ENCODE data around the gene FGGY. TPM values are rescaled to one million over a fixed set of nuclear protein-coding genes. Genes with fewer than 3 reads are reported as not detected.

FGGY gene
- total RNA-seq, 1 donor from 2014 or later = 32.5 TPM

- H3K36me3 ChIP-seq = no peaks in the 10 kb centered on the region
- DNase-seq (ENCODE audit: low spot score) = no peak
- H3K4me2 ChIP-seq = no peak overlapping the region
- H3K4me3 ChIP-seq = no peak overlapping the region
- H3K27me3 Mint-ChIP-seq (ENCODE audit: insufficient read depth, low read depth) = peaks cover 4% of the 10 kb centered on the region
- H3K4me3 Mint-ChIP-seq = no peak overlapping the region
- H3K36me3 Mint-ChIP-seq = no peaks in the 10 kb centered on the region
- no peak overlapping the region for H3K27ac Mint-ChIP-seq
- H3F3A ChIP-seq (ENCODE audit: low read depth) = no peaks in the 10 kb centered on the region
- no peaks in the 10 kb centered on the region for H3K79me2 ChIP-seq (ENCODE audit: low read depth)
- H3K9me3 Mint-ChIP-seq = no peaks in the 10 kb centered on the region
- no peaks in the 10 kb centered on the region for H3K27me3 ChIP-seq
- H4K20me1 ChIP-seq (ENCODE audit: low read depth) = no peaks in the 10 kb centered on the region
- no peak overlapping the region for H2AFZ ChIP-seq (replicated peaks)
- peaks cover 14% of the 10 kb centered on the region for H3K4me1 Mint-ChIP-seq
- no peaks in the 10 kb centered on the region for H3K4me1 ChIP-seq
- no peak for TF ChIP-seq CTCF (IDR thresholded peaks at IDR 0.05)
- TF ChIP-seq EZH2 (IDR thresholded peaks at IDR 0.05) = no peak
- TF ChIP-seq EZH2phosphoT487 (IDR thresholded peaks at IDR 0.05) = no peak
- no peaks in the 10 kb centered on the region for H3K9me3 ChIP-seq (ENCODE audit: low read depth)
- no peak overlapping the region for H3K9ac ChIP-seq
- H3K27ac ChIP-seq = no peak overlapping the region
These were observed 141.2 kb downstream of the FGGY start for GRCh38 chr1:59438058-59438560.

- Histone ChIP-seq H3K36me3 (no peaks in the 10 kb centered on the region), H3K4me1 (peaks cover 4% of the 10 kb centered on the region), H3K4me3 (no peak overlapping the region), H3K9me3 (ENCODE audit: low read depth) (no peaks in the 10 kb centered on the region), H3K79me2 (ENCODE audit: low read depth) (no peaks in the 10 kb centered on the region), H3K27ac (no peak overlapping the region), H4K20me1 (ENCODE audit: low read depth) (no peaks in the 10 kb centered on the region), H2AFZ (replicated peaks) (no peak overlapping the region), H3F3A (ENCODE audit: low read depth) (no peaks in the 10 kb centered on the region), H3K4me2 (no peak overlapping the region), H3K9ac (no peak overlapping the region), H3K27me3 (no peaks in the 10 kb centered on the region)
- H3K4me1 Mint-ChIP-seq = peaks cover 23% of the 10 kb centered on the region
- no peaks in the 10 kb centered on the region for H3K27me3 Mint-ChIP-seq (ENCODE audit: insufficient read depth, low read depth)
- H3K36me3 Mint-ChIP-seq = no peaks in the 10 kb centered on the region
- H3K27ac Mint-ChIP-seq = no peak overlapping the region
- no peak for DNase-seq (ENCODE audit: low spot score)
- no peak overlapping the region for H3K4me3 Mint-ChIP-seq
- TF ChIP-seq CTCF (IDR thresholded peaks at IDR 0.05) = no peak
- no peak for TF ChIP-seq EZH2phosphoT487 (IDR thresholded peaks at IDR 0.05)
- no peak for TF ChIP-seq EZH2 (IDR thresholded peaks at IDR 0.05)
- peaks cover 4% of the 10 kb centered on the region for H3K9me3 Mint-ChIP-seq
These were observed 145.6 kb downstream of the FGGY start for GRCh38 chr1:59442492-59442891.

- no peaks in the 10 kb centered on the region for H3F3A ChIP-seq (ENCODE audit: low read depth)
- H3K79me2 ChIP-seq (ENCODE audit: low read depth) = no peaks in the 10 kb centered on the region
- no peak overlapping the region for H3K27ac Mint-ChIP-seq
- no peaks in the 10 kb centered on the region for H3K9me3 ChIP-seq (ENCODE audit: low read depth)
- H3K27me3 Mint-ChIP-seq (ENCODE audit: insufficient read depth, low read depth) = no peaks in the 10 kb centered on the region
- no peaks in the 10 kb centered on the region for H3K36me3 ChIP-seq
- no peak overlapping the region for H3K9ac ChIP-seq
- no peak overlapping the region for H3K4me3 ChIP-seq
- H3K4me3 Mint-ChIP-seq = no peak overlapping the region
- H2AFZ ChIP-seq (replicated peaks) = no peak overlapping the region
- H3K9me3 Mint-ChIP-seq = peaks cover 4% of the 10 kb centered on the region
- H3K4me1 Mint-ChIP-seq = peaks cover 29% of the 10 kb centered on the region
- H3K36me3 Mint-ChIP-seq = no peaks in the 10 kb centered on the region
- H3K27ac ChIP-seq = no peak overlapping the region
- no peak for DNase-seq (ENCODE audit: low spot score)
- no peaks in the 10 kb centered on the region for H3K27me3 ChIP-seq
- H3K4me1 ChIP-seq = peaks cover 4% of the 10 kb centered on the region
- H4K20me1 ChIP-seq (ENCODE audit: low read depth) = no peaks in the 10 kb centered on the region
- TF ChIP-seq CTCF (IDR thresholded peaks at IDR 0.05) (no peak), EZH2 (IDR thresholded peaks at IDR 0.05) (no peak), EZH2phosphoT487 (IDR thresholded peaks at IDR 0.05) (no peak)
- no peak overlapping the region for H3K4me2 ChIP-seq
These were observed 146.4 kb downstream of the FGGY start for GRCh38 chr1:59443310-59443709.

Data from neural progenitor cell (in vitro differentiated cells).